HG02943 (cell line): Measurements from ENCODE around the gene CNIH1.
"Not testable (repeated sequence)": the region's sequence is repeated elsewhere in the genome, so short reads cannot be mapped to it uniquely, and the experiment has no call there.

ENCODE experiments used
- ATAC-seq: cut with Tn5 transposase; IDR thresholded peaks from one replicate; pipeline ENCODE4 v1.9.1; 2021; ENCODE audit warnings: mild to moderate bottlenecking, low read depth, moderate library complexity; ENCODE audit not compliant: unreplicated experiment

CNIH1 gene

DNA sequence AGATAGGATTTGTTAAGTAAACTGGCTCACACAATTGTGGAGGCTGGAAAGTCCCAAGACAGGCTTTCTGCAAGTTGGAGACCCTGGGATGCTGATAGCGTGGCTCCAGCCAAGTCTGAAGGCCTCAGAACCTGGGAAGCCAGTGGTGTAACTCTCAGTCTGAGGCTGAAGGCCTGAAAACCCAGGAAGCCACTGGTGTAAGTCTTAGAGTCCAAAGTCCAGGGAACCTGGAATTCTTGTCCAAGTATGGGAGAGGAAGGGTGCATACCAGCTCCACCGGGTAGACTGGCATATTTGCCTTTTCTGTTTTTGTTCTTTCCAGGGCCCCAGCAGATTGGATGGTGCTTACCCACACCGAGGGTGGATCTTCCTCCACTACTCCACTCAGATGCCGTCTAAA, 29.5 kb upstream of the CNIH1 start:
- ATAC-seq, result no peak

DNA sequence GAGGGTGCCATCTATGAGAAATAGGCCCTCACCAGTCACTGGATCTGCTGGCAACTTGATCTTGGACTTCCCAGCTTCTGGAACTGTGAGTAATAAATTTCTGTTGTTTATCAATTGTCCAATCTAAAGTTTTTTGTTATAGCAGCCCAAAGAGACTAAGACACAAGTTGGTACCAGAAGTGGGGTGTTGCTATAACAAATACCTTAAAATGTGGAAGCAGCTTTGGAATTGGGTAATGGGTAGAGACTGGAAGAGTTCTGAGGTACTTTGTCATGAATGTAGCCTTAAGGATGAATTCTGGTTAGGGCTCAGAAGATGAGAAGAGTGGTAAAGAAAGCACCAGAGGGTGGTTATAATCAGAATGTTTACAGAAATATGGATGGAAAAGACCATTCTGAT, 26.1 kb upstream of the CNIH1 start:
- ATAC-seq, result no peak

- ATAC-seq, result no peak
These were observed 24.5 kb upstream of the CNIH1 start for GRCh38 chr14:54465654-54466053.

DNA sequence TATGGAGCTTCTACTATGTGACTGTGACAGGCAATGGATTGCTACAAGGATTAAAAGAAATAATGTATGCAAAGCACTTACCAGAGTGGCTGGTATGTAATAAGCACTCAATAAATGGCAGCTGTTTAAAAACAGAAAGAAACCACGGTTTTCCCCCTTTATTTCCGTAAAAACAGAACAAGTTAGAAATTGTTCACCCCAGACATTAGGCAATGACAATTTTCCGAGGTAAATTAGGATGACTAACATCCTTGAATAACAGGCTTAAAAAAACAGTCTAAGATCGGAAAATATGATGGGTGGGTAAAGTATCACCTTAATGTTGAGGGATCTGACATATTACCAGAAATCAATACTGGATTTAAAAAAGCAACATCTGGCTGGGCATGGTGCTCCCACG, 20.9 kb upstream of the CNIH1 start:
- no peak for ATAC-seq

DNA sequence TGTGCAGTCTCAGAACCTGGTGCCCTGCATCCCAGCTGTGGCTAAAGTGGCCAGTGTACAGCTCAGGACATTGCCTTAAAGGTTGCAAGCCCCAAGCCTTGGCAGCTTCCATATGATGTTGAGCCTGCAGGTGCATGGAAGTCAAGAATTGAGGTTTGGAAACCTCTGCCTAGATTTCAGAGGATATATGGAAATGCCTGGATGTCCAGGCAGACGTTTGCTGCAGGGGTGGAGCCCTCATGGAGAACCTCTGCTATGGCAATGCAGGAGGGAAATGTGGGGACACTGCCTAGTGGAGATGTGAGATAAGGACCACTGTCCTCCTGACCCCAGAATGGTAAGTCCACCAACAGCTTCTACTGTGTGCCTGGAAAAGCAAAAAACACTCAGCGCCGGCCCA, 17.9 kb upstream of the CNIH1 start:
- ATAC-seq, result no peak

- ATAC-seq, result not testable (repeated sequence)
These were observed 17.4 kb upstream of the CNIH1 start for GRCh38 chr14:54458536-54458935.

- ATAC-seq, result no peak
These were observed 16.4 kb upstream of the CNIH1 start for GRCh38 chr14:54457609-54457996.

DNA sequence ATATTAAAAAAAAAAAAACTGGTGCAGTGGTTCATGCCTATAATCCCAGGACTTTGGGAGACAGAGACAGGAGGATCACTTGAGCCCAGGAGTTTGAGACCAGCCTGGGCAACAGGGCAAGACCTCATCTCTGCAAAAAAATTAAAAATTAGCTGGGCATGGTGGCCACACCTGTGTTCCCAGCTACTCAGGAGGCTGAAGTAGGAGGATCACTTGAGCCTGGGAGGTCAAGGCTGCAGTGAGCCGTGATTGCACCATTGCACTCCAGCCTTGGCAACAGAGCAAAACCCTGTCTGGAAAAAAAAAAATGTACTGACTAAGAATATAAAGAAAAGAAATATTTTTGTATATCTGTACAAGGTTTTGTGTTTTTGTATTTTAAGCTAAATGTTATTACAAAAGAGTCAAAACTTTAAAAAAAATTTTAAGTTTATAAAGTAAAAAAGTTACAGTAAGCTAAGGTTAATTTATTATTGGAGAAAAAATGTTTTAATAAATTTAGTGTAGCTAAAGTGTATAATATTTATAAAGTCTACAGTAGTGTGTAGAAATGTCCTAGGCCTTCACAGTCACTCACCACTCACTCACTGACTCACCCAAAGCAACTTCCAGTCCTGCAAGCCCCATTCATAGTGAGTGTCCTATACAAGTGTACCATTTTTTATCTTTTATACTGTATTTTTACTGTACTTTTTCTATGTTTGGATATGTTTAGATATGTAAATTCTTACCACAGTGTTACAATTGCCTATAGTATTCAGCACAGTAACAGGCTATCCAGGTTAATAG, 15.8 kb upstream of the CNIH1 start:
- ATAC-seq, result not testable (repeated sequence)

- ATAC-seq, result no peak
These were observed 14.2 kb upstream of the CNIH1 start for GRCh38 chr14:54455363-54455762.

- ATAC-seq, result not testable (repeated sequence)
These were observed 12.8 kb upstream of the CNIH1 start for GRCh38 chr14:54453990-54454389.

DNA sequence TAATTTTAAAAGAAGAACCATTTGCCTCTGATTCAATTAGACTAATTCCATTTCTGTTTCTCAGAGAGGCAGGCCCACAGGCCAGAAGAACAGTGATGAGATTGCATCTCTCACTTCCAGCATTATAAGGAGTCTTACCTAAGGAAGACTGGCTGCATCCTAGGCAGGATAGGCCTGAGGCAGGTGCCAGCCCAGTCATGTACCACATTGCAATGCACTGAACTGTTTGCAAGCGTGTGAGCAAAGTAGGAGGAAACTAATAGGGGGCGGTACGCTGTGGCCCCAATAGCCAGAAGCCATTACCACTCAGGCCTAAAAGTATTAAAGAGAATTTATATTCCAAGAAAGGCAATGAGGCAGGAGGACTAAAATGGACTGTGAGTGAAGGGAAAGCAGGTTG, 12.1 kb upstream of the CNIH1 start:
- no peak for ATAC-seq

DNA sequence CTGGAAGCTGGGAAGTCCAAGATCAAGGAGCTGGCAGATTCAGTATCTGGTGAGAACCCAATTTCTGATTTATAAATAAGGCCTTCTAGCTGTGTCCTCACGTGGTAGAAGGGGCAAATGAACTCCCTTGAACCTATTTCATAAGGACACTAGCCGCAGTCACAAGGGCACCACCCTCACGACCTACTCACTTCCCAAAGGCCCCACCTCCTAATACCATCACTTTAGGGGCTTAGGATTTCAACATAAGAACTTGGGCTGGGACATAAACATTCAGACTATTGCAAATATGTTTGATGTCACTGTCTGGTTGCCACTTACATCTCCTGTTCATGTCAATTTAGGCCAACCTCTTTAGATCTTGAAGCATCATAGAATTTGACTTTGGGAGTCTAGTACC, 10.8 kb upstream of the CNIH1 start:
- ATAC-seq, result no peak

DNA sequence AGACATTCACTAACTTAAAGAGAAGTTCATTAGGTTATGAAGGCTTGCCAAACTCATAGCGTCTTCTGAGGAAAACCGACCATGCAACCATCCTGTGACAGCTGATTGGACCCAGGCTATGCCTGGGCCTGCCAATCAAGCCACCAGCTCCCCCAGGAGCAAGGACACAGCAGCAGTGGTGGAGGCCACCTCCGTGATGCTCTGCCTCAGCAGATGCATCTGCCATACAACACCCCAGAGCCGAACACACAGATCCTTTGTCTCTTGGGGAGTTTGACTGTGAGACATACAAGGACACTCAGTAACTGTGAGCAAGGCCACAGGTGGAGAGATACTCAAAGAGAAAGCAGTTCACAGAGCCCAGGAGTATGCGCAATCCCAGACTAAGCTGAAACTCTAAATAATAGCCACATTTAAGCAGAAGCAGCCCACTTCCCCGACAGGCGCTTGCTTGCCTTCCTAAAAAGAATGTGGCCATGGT, 10.0 kb upstream of the CNIH1 start:
- ATAC-seq, result no peak

GRCh38 chr14:54450535-54450934, 9.4 kb upstream of the CNIH1 start:
- no peak for ATAC-seq

DNA sequence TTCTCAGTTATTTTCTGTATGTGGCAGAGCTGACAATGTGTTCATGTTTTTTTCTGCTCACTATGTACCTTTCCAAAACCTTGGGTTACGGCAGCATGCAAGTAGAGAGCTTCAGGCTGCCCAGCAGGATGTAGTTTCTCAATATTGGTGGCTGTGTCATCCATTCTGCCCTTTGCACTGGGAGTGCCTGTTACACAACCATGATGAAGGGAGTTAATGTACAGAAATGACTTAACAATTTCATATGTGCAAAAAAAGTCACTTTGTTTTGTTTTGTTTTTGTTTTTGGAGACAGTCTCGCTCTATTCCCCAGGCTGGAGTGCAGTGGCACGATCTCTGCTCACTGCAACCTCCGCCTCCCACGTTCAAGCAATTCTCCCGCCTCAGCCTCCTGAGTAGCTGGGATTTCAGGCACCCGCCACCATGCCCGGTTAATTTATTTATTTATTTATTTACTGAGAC, 6.1 kb upstream of the CNIH1 start:
- ATAC-seq, result no peak

DNA sequence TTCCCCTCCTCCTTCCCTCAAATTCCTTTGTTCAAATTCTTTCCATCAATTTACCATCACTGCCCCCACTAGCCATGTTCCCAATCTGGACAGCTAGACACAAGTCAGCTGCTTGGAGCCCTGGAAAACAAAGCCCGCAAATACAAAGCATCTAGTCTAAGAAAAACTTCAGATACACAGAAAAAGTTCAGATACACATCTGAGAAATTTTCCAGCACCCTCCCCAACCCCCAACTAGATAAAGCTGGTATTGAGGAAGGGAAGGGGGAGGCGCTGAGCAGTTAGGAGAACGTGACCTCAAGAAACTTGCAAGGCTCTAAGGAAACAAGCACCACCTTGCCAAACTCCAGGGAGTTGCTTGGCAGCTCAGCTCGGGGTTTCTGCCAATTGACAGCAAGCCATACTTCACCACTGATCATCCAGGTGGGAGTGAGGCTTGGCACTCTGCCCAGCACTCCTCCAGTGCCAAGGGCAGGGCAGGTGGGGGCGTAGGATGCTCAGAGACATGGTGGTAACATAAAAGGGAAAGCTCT, 5.1 kb upstream of the CNIH1 start:
- no peak for ATAC-seq

GRCh38 chr14:54444681-54445080, 3.5 kb upstream of the CNIH1 start:
- ATAC-seq, result no peak

- no peak for ATAC-seq
These were observed 2.8 kb upstream of the CNIH1 start for GRCh38 chr14:54443981-54444380.

GRCh38 chr14:54442961-54443360, 1.8 kb upstream of the CNIH1 start:
- not testable (repeated sequence) for ATAC-seq

- ATAC-seq, result no peak
These were observed 700 bp downstream of the CNIH1 start for GRCh38 chr14:54440476-54440872.

DNA sequence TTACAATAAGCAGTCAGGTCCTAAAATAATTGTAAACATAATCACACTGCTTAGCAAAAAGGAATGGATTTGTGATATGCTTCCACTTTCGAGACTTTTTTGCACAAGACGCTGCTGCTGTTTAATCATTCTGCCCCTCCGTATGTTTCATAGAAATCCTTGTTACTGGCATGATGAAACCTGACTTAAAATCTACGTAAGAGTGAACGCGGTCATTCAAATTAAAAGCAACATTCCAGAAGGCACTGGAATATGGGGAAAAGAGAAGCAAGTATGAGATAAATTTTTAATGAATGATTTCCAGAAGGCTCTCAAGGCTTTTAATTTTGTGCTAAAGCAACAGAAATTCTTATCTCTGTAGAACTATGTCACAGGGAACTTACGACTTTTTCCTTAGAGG, 1.1 kb downstream of the CNIH1 start:
- no peak for ATAC-seq

- no peak for ATAC-seq
These were observed 2.5 kb downstream of the CNIH1 start for GRCh38 chr14:54438703-54439102.
